GM23248 (cell line): ENCODE measurements around the gene YBX3. TPM values are rescaled to one million over a fixed set of nuclear protein-coding genes. Genes with fewer than 3 reads are reported as not detected.
A peak's percentile ranks its signal among the peaks of the same experiment; 100 is the strongest.

ENCODE experiments used
- DNase-seq: peaks from one replicate; pipeline ENCODE4 v3.0.0-alpha.2; 2015
- H2AFZ ChIP-seq: fragments of 200-600 bp; sonication (generic); 2 replicates; pipeline ENCODE4 v1.6.1; 2016; ENCODE audit warnings: antibody characterized with exemption
- H3F3A ChIP-seq: fragments of 200-600 bp; sonication (generic); 2 replicates; pipeline ENCODE4 v1.6.1; 2016; ENCODE audit warnings: mild to moderate bottlenecking, antibody characterized with exemption, mixed run types; ENCODE audit not compliant: insufficient read depth
- H3K27ac ChIP-seq: fragments of 200-600 bp; sonication (generic); 2 replicates; pipeline ENCODE4 v1.5.1; 2016; ENCODE audit warnings: mild to moderate bottlenecking
- H3K27me3 ChIP-seq: fragments of 200-600 bp; sonication (generic); replicated peaks from 2 replicates; pipeline ENCODE4 v1.6.1; 2016; ENCODE audit warnings: mild to moderate bottlenecking; ENCODE audit not compliant: insufficient read depth
- H3K36me3 ChIP-seq: fragments of 200-600 bp; sonication (generic); 2 replicates; pipeline ENCODE4 v1.6.1; 2016; ENCODE audit warnings: low read depth, mild to moderate bottlenecking
- H3K4me1 ChIP-seq: fragments of 200-600 bp; sonication (generic); 2 replicates; pipeline ENCODE4 v1.6.1; 2016; ENCODE audit warnings: mild to moderate bottlenecking; ENCODE audit not compliant: insufficient read depth
- H3K4me2 ChIP-seq: fragments of 200-600 bp; sonication (generic); one replicate; pipeline ENCODE4 v1.6.1; 2016; ENCODE audit warnings: mild to moderate bottlenecking; ENCODE audit not compliant: unreplicated experiment
- H3K4me3 ChIP-seq: fragments of 200-600 bp; sonication (generic); 2 replicates; pipeline ENCODE4 v1.5.1; 2016; ENCODE audit warnings: mild to moderate bottlenecking
- H3K79me2 ChIP-seq: fragments of 200-600 bp; sonication (generic); 2 replicates; pipeline ENCODE4 v1.6.1; 2016; ENCODE audit warnings: mild to moderate bottlenecking; ENCODE audit not compliant: insufficient read depth
- H3K9ac ChIP-seq: fragments of 200-600 bp; sonication (generic); 2 replicates; pipeline ENCODE4 v1.6.1; 2016; ENCODE audit warnings: mild to moderate bottlenecking
- H3K9me2 ChIP-seq: fragments of 200-600 bp; sonication (generic); 2 replicates; pipeline ENCODE4 v1.6.1; 2016; ENCODE audit warnings: mixed run types, mild to moderate bottlenecking, moderate library complexity; ENCODE audit not compliant: insufficient read depth
- H3K9me3 ChIP-seq: fragments of 200-600 bp; sonication (generic); one replicate; pipeline ENCODE4 v1.6.1; 2017; ENCODE audit warnings: low read depth
- H4K20me1 ChIP-seq: fragments of 200-600 bp; sonication (generic); 2 replicates; pipeline ENCODE4 v1.6.0; 2016; ENCODE audit not compliant: insufficient read depth
- EZH2 ChIP-seq: fragments of 200-600 bp; sonication (generic); IDR thresholded peaks from 2 replicates; pipeline ENCODE4 v1.6.1; 2018; ENCODE audit warnings: antibody characterized with exemption, mild to moderate bottlenecking; ENCODE audit not compliant: insufficient read depth, poor library complexity, severe bottlenecking
- EZH2phosphoT487 ChIP-seq: fragments of 200-600 bp; sonication (generic); IDR thresholded peaks from 2 replicates; pipeline ENCODE4 v1.6.1; 2018; ENCODE audit warnings: antibody characterized with exemption, moderate library complexity, mild to moderate bottlenecking, low read depth; ENCODE audit not compliant: insufficient read depth
- WGBS, 2 experiments: methylation state at CpG; one replicate each; pipeline ENCODE4 v1.1.6; 2015 to 2017; ENCODE audit warnings: low lambda C conversion rate in 2 of 2, low coverage in 1 of 2; ENCODE audit errors: missing lambda C conversion rate in 2 of 2; 5-methylcytosine and 5-hydroxymethylcytosine counted together
- in situ Hi-C: fragments of 300-500 bp; cut with MboI; formaldehyde crosslinking; loops from 2 replicates; pipeline ENCODE4 v1.15.0; 2020
- polyA plus RNA-seq: library from polyadenylated mRNA; unstranded; fragments of >200 nt; fragmentation: Nextera tagmentation; extraction: Ambion mirVana; gene quantifications from 2 replicates; pipeline ENCODE4 v1.2.1, GENCODE V29; 2016
- total RNA-seq: library from RNA; depleted of rRNA; stranded (reverse); fragments of >200 nt; shearing (Covaris generic); gene quantifications from 2 replicates; pipeline ENCODE4 v1.2.3, GENCODE V29; 2014; rRNA removed

The YBX3 gene
- 75.6 and 108 TPM in 2 replicates for total RNA-seq
- polyA plus RNA-seq, result 215 and 216 TPM in 2 replicates

- Histone ChIP-seq H3K36me3 (no peaks in the 10 kb centered on the region), H3K79me2 (peaks cover 63% of the 10 kb centered on the region), H3K27ac (peak within 1 kb of the TSS; percentile 98), H3F3A (peaks cover 42% of the 10 kb centered on the region), H4K20me1 (no peaks in the 10 kb centered on the region), H3K9me2 (no peaks in the 10 kb centered on the region), H3K9me3 (no peaks in the 10 kb centered on the region), H3K9ac (peak within 1 kb of the TSS; percentile 97), H3K4me2 (peak within 1 kb of the TSS; percentile 98), H3K27me3 (no peaks in the 10 kb centered on the region), H3K4me1 (peaks cover 45% of the 10 kb centered on the region), H3K4me3 (peak within 1 kb of the TSS; percentile 82), H2AFZ (peak within 1 kb of the TSS; percentile 92)
- TF ChIP-seq EZH2phosphoT487 (no peak), EZH2 (no peak)
- peak; percentile 89 for DNase-seq
- in situ Hi-C loops, result no loop called here
- WGBS, 2 experiments, result 1% methylated on average over 56 to 76 of the region's 95 CpGs
Observed at GRCh38 chr12:10722905-10723746, at the start of gene YBX3. Gene YBX3 (minus strand): TSS chr12:10723323. CDS start chr12:10723111, 212 bp downstream.

- H3K79me2 ChIP-seq, result no peaks in the 10 kb centered on the region
- no peak overlapping the region for H3K27ac ChIP-seq
- H2AFZ ChIP-seq, result no peak overlapping the region
- in situ Hi-C loops, result loop anchor here (10.0 kb wide), 2 partner anchors 424 to 714 kb away; no protein-coding TSS in a partner anchor
- peak; percentile 53 for DNase-seq
- H4K20me1 ChIP-seq, result no peaks in the 10 kb centered on the region
- no peaks in the 10 kb centered on the region for H3K4me1 ChIP-seq
- H3K4me2 ChIP-seq, result no peak overlapping the region
- 0% methylated on average over 1 of the region's 1 CpG for WGBS, 2 experiments
- no peak overlapping the region for H3K9ac ChIP-seq
- TF ChIP-seq EZH2phosphoT487, result no peak
- TF ChIP-seq EZH2, result no peak
- no peaks in the 10 kb centered on the region for H3K9me2 ChIP-seq
- H3F3A ChIP-seq, result no peaks in the 10 kb centered on the region
- peaks cover 80% of the 10 kb centered on the region for H3K27me3 ChIP-seq
- H3K36me3 ChIP-seq, result no peaks in the 10 kb centered on the region
- no peak overlapping the region for H3K4me3 ChIP-seq
- no peaks in the 10 kb centered on the region for H3K9me3 ChIP-seq
Observed at GRCh38 chr12:10771132-10771733, 48.1 kb upstream of the YBX3 start.

DNA sequence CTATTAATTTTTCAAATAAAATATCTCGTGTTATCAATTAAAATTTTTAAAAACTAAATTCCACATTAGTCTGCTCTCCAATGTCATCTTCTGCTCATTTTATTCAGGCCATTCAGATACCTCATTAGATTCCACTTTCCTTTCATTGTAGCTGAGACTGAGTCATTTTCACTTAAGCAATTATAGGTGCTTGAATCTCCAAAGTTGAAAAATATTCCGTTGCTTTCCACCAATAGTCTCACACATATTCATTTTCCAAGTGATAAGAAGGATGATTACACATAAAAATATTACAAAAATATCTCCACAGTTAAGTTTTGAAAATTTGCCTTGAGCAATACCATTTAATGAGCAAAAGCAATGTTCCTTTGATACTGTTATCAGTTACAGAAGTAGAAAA, 36.5 kb upstream of the YBX3 start:
- in situ Hi-C loops, result loop anchor here (10.0 kb wide), 1 partner anchor 525 kb away; no protein-coding TSS in a partner anchor
- Histone ChIP-seq H3K36me3 (no peaks in the 10 kb centered on the region), H3K4me2 (no peak overlapping the region), H3K9ac (no peak overlapping the region), H3K79me2 (no peaks in the 10 kb centered on the region), H3K27ac (no peak overlapping the region), H4K20me1 (no peaks in the 10 kb centered on the region), H3F3A (no peaks in the 10 kb centered on the region), H3K4me1 (no peaks in the 10 kb centered on the region), H2AFZ (no peak overlapping the region), H3K4me3 (no peak overlapping the region), H3K9me3 (no peaks in the 10 kb centered on the region), H3K27me3 (peaks cover 30% of the 10 kb centered on the region), H3K9me2 (no peaks in the 10 kb centered on the region)
- peak; percentile 2 for DNase-seq
- 6 to 9% methylated on average over 2 of the region's 2 CpGs for WGBS, 2 experiments
- TF ChIP-seq EZH2 (no peak), EZH2phosphoT487 (no peak)

- in situ Hi-C loops, result loop anchor here (10.0 kb wide), 1 partner anchor 521 kb away; no protein-coding TSS in a partner anchor
Observed at GRCh38 chr12:10756194-10756593, 33.1 kb upstream of the YBX3 start.

More at GRCh38 chr12:10756194-10756593, 33.1 kb upstream of the YBX3 start:
- Histone ChIP-seq H3K27me3 (0 out of 2 replicates have a peak, but pooled peaks cover 24% of the 10 kb centered on the region), H3K4me3 (no peak overlapping the region), H3F3A (no peaks in the 10 kb centered on the region), H3K79me2 (no peaks in the 10 kb centered on the region), H3K9me2 (no peaks in the 10 kb centered on the region), H3K36me3 (no peaks in the 10 kb centered on the region), H3K27ac (no peak overlapping the region), H3K4me1 (peaks cover 13% of the 10 kb centered on the region), H3K4me2 (no peak overlapping the region), H4K20me1 (no peaks in the 10 kb centered on the region), H3K9me3 (no peaks in the 10 kb centered on the region), H2AFZ (no peak overlapping the region), H3K9ac (no peak overlapping the region)
- 42 to 55% methylated on average over 4 of the region's 4 CpGs for WGBS, 2 experiments
- DNase-seq, result no peak
- TF ChIP-seq EZH2, result no peak
- TF ChIP-seq EZH2phosphoT487, result no peak
